NB4 (cell line): ENCODE results near the gene LIX1L.
"Not testable (repeated sequence)": the region's sequence is repeated elsewhere in the genome, so short reads cannot be mapped to it uniquely, and the experiment has no call there.

ENCODE experiments used
- DNase-seq: peaks from one replicate; pipeline ENCODE4 v3.0.0; 2010; ENCODE audit warnings: low read depth
- H3K4me3 ChIP-seq: one replicate; pipeline ENCODE4 v1.5.1; 2011; ENCODE audit warnings: mild to moderate bottlenecking, low read depth, low read length, moderate library complexity
- MYC ChIP-seq: IDR thresholded peaks from 2 replicates; pipeline ENCODE4 v1.6.1; 2011; ENCODE audit warnings: low read depth, low read length
- POLR2A ChIP-seq: IDR thresholded peaks from 2 replicates; pipeline ENCODE4 v1.6.1; 2011; ENCODE audit warnings: mild to moderate bottlenecking; ENCODE audit not compliant: insufficient read length; ENCODE audit errors: extremely low read depth
- TF ChIP-seq, protein P1 (sequence below): IDR thresholded peaks from 2 replicates; pipeline ENCODE4 v1.6.1; 2011; ENCODE audit warnings: low read depth, low read length
- TF ChIP-seq, protein P2 (sequence below): IDR thresholded peaks from one replicate; pipeline ENCODE4 v1.5.1; 2012; ENCODE audit warnings: low read depth, low read length

Gene LIX1L

DNA sequence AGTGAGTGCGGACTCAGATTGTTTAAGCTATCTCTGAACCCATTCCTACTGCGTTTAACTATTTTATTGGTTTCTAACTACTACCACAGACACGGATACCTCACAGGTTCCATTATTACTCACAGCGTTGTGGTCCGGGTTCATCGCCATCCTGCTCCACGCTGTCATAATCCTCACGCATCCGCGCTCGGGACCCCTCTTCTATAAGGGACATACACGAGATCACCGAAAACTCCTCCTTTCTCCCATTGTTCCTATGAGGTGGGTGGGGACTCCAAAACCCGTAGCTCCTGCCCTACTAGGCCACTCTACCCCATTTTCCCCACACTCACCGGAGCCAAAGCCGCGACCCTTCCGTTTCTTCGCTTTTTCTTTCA is 31.1 kb downstream of the LIX1L start:
- TF ChIP-seq, protein P1, sequence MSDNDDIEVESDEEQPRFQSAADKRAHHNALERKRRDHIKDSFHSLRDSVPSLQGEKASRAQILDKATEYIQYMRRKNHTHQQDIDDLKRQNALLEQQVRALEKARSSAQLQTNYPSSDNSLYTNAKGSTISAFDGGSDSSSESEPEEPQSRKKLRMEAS, result no peak
- TF ChIP-seq POLR2A, result no peak
- TF ChIP-seq MYC, result no peak
- TF ChIP-seq, protein P2, sequence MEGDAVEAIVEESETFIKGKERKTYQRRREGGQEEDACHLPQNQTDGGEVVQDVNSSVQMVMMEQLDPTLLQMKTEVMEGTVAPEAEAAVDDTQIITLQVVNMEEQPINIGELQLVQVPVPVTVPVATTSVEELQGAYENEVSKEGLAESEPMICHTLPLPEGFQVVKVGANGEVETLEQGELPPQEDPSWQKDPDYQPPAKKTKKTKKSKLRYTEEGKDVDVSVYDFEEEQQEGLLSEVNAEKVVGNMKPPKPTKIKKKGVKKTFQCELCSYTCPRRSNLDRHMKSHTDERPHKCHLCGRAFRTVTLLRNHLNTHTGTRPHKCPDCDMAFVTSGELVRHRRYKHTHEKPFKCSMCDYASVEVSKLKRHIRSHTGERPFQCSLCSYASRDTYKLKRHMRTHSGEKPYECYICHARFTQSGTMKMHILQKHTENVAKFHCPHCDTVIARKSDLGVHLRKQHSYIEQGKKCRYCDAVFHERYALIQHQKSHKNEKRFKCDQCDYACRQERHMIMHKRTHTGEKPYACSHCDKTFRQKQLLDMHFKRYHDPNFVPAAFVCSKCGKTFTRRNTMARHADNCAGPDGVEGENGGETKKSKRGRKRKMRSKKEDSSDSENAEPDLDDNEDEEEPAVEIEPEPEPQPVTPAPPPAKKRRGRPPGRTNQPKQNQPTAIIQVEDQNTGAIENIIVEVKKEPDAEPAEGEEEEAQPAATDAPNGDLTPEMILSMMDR, result no peak
- no peak for DNase-seq
- peak overlapping the region; percentile 93 for H3K4me3 ChIP-seq

DNA sequence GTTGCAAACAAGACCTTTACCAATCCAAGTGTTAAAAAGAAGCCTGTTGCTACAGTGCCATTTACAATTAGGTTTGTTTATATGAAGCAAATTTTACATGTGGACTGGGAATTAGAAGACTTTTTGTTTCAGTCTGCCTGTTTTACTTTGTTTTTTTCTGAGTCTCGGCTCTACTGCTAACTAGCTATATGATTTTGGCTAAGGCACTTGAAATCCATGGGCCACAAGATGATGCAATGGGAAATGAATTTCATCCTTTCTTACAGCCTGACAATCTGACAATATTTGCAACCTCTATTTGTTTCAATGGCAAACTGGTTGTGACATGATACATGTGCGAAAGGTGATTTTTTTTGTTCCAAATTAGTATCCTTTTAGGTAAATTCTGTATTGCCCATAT is 35.6 kb downstream of the LIX1L start:
- TF ChIP-seq, protein P1, result no peak
- TF ChIP-seq MYC (no peak), POLR2A (no peak)
- TF ChIP-seq, protein P2, result no peak

DNA sequence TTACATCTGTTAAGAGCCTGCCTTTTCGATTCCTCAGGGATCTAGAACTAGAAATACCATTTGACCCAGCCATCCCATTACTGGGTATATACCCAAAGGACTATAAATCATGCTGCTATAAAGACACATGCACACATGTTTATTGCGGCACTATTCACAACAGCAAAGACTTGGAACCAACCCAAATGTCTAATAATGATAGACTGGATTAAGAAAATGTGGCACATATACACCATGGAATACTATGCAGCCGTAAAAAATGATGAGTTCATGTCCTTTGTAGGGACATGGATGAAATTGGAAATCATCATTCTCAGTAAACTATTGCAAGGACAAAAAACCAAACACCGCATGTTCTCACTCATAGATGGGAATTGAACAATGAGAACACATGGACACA is 37.5 kb downstream of the LIX1L start:
- not testable (repeated sequence) for DNase-seq, H3K4me3 ChIP-seq

More for the DNA sequence above, 35.6 kb downstream of the LIX1L start:
- DNase-seq, result peak; percentile 30
- H3K4me3 ChIP-seq, result no peak overlapping the region

DNA sequence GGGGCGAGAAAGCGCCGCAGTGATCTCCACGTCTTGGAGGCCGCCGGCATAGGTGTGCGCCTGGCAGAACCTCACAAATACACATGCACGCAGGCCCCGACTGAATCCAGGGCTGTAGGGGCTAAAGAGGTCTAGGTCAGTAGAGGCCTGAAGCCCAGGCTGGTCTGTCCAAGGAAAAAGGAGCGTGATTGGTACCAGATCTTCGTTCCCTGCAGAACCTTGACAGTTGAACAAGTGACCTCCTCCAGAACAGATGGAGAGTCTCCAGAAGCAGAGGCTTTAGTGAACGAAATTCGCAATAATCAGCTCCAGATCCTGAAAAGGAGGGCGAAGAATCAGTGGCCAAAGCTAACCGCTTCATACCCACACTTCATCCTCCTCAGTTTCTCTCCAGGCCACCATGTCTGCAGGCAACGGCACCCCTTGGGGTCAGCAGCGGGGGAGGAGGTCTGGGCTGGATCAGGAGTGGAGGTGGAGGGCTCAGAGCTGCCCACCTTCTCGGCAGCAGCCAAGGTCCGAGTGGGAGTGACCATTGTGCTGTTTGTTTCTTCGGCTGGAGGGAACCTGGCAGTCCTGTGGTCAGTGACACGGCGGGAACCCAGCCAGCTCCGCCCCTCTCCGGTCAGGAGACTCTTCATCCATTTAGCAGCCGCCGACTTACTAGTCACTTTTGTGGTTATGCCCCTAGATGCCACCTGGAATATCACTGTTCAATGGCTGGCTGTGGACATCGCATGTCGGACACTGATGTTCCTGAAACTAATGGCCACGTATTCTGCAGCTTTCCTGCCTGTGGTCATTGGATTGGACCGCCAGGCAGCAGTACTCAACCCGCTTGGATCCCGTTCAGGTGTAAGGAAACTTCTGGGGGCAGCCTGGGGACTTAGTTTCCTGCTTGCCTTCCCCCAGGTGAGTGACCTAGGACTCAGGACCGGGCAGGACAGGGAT is 38.6 kb downstream of the LIX1L start:
- peak; percentile 61 for DNase-seq
- H3K4me3 ChIP-seq, result peak overlapping the region; percentile 92
- TF ChIP-seq, protein P1, result no peak
- TF ChIP-seq POLR2A, result peak; percentile 7

DNA sequence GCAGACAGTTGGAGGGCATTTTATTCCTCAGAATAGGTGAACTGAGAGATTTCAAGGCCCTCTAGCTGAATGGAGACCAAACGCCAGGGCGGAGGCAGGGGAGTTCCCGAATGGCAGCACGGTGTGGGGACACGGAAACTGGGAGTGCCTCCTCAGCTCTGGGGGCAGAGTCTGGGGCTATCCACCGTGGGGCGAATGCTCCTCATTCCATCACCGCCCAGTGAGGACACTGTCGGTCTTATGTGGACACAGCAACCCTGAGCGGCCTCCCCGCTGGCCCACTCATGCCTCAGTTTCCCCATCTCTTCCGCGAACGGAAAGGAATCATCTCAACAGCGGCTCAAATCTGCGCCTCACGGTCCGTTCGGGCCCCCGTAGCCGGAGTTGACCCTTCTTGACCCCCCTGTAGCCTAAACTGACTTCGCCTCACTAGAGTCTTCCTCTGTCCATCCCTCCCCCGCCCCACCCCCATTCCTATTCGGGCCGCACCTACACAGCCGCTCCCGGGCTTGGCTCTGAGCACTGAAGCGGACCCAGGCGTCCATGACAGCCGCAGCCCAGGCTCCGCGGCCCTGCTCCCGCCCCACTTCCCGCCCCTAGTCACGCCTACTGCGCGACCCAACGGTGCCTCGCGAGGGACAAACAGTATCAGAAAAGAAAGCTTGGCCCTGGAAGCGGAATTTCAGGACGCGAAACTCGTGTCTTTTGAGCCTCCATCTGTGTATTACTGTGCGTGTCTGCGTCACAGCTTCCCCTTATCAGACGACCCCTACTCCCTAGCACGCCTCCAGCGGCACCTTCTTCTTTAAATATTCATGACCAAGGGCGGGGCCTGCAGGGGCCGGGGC is 39.4 kb downstream of the LIX1L start, which contains the start of gene PEX11B:
Gene PEX11B (minus strand): TSS at position 574 of the 848 bp plus-strand sequence. CDS start 29 bp downstream, at position 545.
- DNase-seq, result peak; percentile 95
- TF ChIP-seq MYC (peak; percentile 89), POLR2A (peak; percentile 68)
- TF ChIP-seq, protein P2, result no peak
- TF ChIP-seq, protein P1, result no peak; the same call in 1 of the 2 replicates
- peak within 1 kb of the TSS; percentile 92 for H3K4me3 ChIP-seq

DNA sequence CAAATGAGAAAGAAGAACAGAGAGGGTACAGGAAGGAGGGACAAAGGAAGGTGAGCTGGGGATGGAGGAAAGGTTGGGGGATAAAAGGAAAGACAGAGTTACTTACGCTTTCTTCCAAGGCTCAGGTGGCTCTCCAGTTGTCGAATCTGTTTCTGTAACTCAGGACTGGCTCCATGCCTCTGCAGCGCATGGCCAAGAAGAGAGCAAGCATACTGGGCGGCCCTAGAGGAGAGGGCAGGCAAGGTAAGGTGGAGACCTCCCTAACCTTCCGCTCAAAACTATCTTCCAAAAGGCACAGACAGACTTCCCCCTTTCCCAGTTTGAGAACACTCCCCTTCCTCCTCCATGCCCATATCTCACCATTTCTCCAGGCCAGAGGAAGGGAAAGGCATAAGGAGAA is 40.2 kb downstream of the LIX1L start:
- TF ChIP-seq POLR2A, result no peak
- TF ChIP-seq, protein P2, result no peak
- no peak for DNase-seq
- H3K4me3 ChIP-seq, result peak overlapping the region; percentile 92
